ENCODE results near the gene TLCD3A. TPM values are rescaled to one million over a fixed set of nuclear protein-coding genes. Genes with fewer than 3 reads are reported as not detected.

Gene TLCD3A
- total RNA-seq, 4 donors from 2014 or later, result 9.0 to 13.7 (median 10.9) TPM

- H3K4me3 ChIP-seq (replicated peaks in 1 of 3), result no peak overlapping the region
- H3K9me3 ChIP-seq, result no peaks in the 10 kb centered on the region
- H3K4me1 ChIP-seq, result peaks cover 23 to 24% of the 10 kb centered on the region in 2 donors
- intact Hi-C loops (cut with DNase I), result loop anchor here (10.0 kb wide), 1 partner anchor 135 kb away; no protein-coding TSS in a partner anchor
- DNase-seq, result no peak
- H3K27me3 ChIP-seq, result no peaks in the 10 kb centered on the region
- 67 to 89% methylated on average over 7 of the region's 7 CpGs for WGBS, 2 donors
- peak overlapping the region in 1 of 3 donors; percentile 12 for H3K27ac ChIP-seq
- H3K36me3 ChIP-seq, result peaks cover 5 to 24% of the 10 kb centered on the region in 2 donors
- TF ChIP-seq POLR2A (IDR thresholded peaks at IDR 0.05), result no peak
- TF ChIP-seq, protein P1, sequence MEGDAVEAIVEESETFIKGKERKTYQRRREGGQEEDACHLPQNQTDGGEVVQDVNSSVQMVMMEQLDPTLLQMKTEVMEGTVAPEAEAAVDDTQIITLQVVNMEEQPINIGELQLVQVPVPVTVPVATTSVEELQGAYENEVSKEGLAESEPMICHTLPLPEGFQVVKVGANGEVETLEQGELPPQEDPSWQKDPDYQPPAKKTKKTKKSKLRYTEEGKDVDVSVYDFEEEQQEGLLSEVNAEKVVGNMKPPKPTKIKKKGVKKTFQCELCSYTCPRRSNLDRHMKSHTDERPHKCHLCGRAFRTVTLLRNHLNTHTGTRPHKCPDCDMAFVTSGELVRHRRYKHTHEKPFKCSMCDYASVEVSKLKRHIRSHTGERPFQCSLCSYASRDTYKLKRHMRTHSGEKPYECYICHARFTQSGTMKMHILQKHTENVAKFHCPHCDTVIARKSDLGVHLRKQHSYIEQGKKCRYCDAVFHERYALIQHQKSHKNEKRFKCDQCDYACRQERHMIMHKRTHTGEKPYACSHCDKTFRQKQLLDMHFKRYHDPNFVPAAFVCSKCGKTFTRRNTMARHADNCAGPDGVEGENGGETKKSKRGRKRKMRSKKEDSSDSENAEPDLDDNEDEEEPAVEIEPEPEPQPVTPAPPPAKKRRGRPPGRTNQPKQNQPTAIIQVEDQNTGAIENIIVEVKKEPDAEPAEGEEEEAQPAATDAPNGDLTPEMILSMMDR (IDR thresholded peaks at IDR 0.05), result no peak
These were observed 33.1 kb upstream of the TLCD3A start for GRCh38 chr17:699345-699744.

DNA sequence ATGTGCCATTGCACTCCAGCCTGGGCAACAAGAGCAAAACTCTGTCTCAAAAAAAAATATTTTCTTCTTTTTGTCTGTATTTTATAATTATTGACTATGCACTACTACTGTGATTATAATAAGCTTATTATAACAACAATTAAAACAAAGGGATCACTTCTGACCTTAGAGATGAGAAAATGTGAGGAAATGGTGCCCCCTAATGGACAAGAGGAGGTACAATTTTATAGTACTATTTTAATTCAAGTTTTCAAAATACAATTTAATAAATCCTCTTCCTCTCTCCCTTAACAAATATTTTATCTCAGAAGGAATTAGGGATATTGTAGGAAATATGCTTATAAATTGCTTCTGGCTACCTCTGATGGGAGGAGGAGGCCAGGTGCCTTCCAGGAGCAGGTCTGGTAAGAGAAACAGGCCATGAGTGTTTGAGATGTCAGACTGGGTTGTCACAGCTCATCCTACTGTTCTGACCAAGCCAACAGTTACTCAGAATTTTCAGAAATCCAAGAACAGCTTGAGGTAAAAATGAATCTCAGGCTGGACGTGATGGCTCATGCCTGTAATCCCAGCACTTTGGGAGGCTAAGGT is 31.8 kb upstream of the TLCD3A start:
- no peak for DNase-seq
- Histone ChIP-seq H3K27ac (no peak overlapping the region), H3K27me3 (no peaks in the 10 kb centered on the region), H3K9me3 (no peaks in the 10 kb centered on the region), H3K36me3 (peaks cover 5 to 14% of the 10 kb centered on the region in 2 donors), H3K4me1 (peaks cover 29% of the 10 kb centered on the region in 2 donors), H3K4me3 (replicated peaks in 1 of 3) (no peak overlapping the region)
- TF ChIP-seq POLR2A (IDR thresholded peaks at IDR 0.05), result no peak
- TF ChIP-seq, protein P1 (IDR thresholded peaks at IDR 0.05), result peak; percentile 34 to 81 (median 58)
- intact Hi-C loops (cut with DNase I), result loop anchor here (2.0 kb wide), 1 partner anchor 288 kb away; no protein-coding TSS in a partner anchor
- WGBS, 2 donors, result 63 to 82% methylated on average over 1 of the region's 1 CpG

DNA sequence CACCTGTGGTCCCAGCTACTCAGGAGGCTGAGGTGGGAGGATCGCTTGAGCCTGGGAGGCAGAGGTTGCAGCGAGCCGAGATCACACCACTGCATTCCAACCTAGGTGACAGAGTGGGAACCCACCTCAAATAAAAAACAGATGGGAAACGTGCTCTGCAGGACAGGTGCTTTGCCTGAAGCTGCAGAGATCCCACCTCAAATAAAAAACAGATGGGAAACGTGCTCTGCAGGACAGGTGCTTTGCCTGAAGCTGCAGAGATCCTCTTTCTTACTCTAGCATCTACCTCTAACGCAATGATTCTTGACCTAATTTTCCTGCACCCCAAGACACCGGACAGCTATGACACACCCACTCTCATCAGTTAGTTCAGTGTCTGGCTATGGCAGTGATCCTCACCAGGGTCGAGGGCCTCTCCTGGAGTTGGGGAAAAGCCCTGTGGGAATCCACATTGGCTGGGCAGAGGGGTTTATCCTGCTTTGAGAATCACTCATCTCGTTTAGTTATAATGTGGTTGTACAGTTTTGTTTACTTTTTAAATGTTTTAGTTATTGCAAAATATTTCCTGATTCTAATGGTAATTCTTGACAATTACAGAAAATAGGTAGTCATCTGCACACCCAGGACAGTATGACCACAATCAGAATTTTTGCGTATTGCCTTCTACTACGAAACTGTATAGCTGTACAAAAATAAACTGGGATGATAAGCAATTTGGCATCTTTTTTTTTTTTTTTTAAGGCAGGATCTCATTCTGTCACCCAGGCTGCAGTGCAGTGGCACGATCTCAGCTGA is 29.1 kb upstream of the TLCD3A start:
- Histone ChIP-seq H3K27ac (peak overlapping the region; percentile 60 to 90 (median 88)), H3K36me3 (peaks cover 0 to 2% of the 10 kb centered on the region in 2 donors), H3K4me3 (replicated peaks in 1 of 3) (no peak overlapping the region), H3K4me1 (peaks cover 30 to 34% of the 10 kb centered on the region in 2 donors), H3K27me3 (no peaks in the 10 kb centered on the region), H3K9me3 (no peaks in the 10 kb centered on the region)
- WGBS, 2 donors, result 79 to 85% methylated on average over 12 of the region's 12 CpGs
- intact Hi-C loops (cut with DNase I), result no loop called here
- TF ChIP-seq, protein P1 (IDR thresholded peaks at IDR 0.05), result no peak
- no peak for TF ChIP-seq POLR2A (IDR thresholded peaks at IDR 0.05)
- no peak for DNase-seq

DNA sequence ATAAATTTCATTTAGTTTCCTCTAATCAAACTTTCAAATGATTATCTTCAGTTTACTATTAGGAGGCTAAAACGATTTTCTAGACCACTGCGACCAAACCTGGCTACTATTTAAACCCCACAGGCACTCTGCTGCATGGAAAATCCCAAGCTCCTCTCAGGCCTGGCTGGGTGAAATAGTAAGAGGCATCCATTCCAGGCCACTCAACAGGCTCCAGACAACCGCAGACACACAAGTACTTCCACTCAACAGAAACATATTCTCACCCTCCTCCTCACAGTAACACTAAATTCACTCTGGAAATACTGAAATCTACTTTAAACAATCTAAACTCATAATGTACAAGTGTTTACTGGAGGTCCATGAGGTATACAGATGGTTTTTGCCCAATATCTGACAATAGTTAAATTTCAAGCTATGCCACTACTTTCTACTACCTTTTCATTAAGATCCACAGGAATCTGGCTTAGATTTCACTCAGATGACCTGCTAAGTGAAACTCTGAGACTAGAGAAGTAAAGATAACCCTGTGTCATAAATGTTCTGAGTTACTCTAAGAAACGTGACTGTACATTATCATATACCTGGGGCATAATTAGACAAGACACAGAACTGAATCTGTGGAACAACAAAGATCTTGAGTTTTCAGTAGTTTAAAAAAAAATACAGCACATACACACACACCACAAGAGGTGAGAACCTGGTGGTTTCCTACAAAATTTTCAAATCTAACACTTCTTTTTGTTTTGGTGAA is 28.1 kb upstream of the TLCD3A start:
- H3K4me1 ChIP-seq, result peaks cover 30 to 34% of the 10 kb centered on the region in 2 donors
- no peaks in the 10 kb centered on the region for H3K27me3 ChIP-seq
- DNase-seq, result peak; percentile 82
- H3K4me3 ChIP-seq (replicated peaks in 1 of 3), result no peak overlapping the region
- TF ChIP-seq, protein P1 (IDR thresholded peaks at IDR 0.05), result peak in 1 of 6 experiments; percentile 29
- TF ChIP-seq POLR2A (IDR thresholded peaks at IDR 0.05), result peak in 1 of 2 donors; percentile 34
- no peaks in the 10 kb centered on the region for H3K9me3 ChIP-seq
- WGBS, 2 donors, result 33 to 34% methylated on average over 4 of the region's 4 CpGs
- intact Hi-C loops (cut with DNase I), result no loop called here
- peaks cover 8 to 11% of the 10 kb centered on the region in 2 donors for H3K36me3 ChIP-seq
- H3K27ac ChIP-seq, result peak overlapping the region; percentile 60 to 90 (median 88)

Measured in thyroid gland (tissue), 4 donors.